ENCODE results near the gene SASS6.

DNA sequence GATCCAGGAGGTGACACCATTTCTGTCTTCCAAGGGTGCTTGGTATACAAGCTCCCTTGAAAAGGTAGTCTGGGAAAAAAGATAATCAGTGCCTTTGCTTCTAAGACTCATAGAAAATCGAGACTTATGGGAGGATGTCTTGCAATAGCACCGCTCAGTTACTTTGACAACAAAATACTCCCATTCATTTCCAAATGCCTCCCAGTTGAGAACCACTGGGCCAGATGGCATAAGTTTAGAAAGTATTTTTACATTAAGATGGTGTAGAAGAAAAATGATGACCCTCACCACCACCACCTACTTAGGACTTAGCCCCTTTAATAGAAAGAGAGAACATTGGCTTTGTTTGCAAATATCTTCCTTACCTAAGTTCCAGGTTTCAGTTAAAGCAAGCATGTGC lies 4.9 kb upstream of the SASS6 start:
- TF ChIP-seq, protein P1, sequence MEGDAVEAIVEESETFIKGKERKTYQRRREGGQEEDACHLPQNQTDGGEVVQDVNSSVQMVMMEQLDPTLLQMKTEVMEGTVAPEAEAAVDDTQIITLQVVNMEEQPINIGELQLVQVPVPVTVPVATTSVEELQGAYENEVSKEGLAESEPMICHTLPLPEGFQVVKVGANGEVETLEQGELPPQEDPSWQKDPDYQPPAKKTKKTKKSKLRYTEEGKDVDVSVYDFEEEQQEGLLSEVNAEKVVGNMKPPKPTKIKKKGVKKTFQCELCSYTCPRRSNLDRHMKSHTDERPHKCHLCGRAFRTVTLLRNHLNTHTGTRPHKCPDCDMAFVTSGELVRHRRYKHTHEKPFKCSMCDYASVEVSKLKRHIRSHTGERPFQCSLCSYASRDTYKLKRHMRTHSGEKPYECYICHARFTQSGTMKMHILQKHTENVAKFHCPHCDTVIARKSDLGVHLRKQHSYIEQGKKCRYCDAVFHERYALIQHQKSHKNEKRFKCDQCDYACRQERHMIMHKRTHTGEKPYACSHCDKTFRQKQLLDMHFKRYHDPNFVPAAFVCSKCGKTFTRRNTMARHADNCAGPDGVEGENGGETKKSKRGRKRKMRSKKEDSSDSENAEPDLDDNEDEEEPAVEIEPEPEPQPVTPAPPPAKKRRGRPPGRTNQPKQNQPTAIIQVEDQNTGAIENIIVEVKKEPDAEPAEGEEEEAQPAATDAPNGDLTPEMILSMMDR (IDR thresholded peaks at IDR 0.05; ENCODE audit: insufficient read depth, low read length) = no peak
- TF ChIP-seq, protein P2, sequence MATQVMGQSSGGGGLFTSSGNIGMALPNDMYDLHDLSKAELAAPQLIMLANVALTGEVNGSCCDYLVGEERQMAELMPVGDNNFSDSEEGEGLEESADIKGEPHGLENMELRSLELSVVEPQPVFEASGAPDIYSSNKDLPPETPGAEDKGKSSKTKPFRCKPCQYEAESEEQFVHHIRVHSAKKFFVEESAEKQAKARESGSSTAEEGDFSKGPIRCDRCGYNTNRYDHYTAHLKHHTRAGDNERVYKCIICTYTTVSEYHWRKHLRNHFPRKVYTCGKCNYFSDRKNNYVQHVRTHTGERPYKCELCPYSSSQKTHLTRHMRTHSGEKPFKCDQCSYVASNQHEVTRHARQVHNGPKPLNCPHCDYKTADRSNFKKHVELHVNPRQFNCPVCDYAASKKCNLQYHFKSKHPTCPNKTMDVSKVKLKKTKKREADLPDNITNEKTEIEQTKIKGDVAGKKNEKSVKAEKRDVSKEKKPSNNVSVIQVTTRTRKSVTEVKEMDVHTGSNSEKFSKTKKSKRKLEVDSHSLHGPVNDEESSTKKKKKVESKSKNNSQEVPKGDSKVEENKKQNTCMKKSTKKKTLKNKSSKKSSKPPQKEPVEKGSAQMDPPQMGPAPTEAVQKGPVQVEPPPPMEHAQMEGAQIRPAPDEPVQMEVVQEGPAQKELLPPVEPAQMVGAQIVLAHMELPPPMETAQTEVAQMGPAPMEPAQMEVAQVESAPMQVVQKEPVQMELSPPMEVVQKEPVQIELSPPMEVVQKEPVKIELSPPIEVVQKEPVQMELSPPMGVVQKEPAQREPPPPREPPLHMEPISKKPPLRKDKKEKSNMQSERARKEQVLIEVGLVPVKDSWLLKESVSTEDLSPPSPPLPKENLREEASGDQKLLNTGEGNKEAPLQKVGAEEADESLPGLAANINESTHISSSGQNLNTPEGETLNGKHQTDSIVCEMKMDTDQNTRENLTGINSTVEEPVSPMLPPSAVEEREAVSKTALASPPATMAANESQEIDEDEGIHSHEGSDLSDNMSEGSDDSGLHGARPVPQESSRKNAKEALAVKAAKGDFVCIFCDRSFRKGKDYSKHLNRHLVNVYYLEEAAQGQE (IDR thresholded peaks at IDR 0.05; ENCODE audit: insufficient replicate concordance, low read depth) = no peak

Measured in HL-60 (cell line).